Head of caudate nucleus (tissue), 42 donors: ENCODE measurements around the gene CHN2.
A peak's percentile ranks its signal among the peaks of the same experiment; 100 is the strongest.

Experiments used
- DNase-seq, 42 donors: peaks; one replicate each; pipeline versions ENCODE4 v3.0.0 to v3.0.0-alpha.2; 2020 to 2021; ENCODE audit warnings: mixed read lengths in 7 of 42
- intact Hi-C: fragments of 100-400 bp; cut with DNase I; formaldehyde crosslinking; loops from one replicate; pipeline ENCODE4 v1.15.0; 2022

Gene CHN2

DNA sequence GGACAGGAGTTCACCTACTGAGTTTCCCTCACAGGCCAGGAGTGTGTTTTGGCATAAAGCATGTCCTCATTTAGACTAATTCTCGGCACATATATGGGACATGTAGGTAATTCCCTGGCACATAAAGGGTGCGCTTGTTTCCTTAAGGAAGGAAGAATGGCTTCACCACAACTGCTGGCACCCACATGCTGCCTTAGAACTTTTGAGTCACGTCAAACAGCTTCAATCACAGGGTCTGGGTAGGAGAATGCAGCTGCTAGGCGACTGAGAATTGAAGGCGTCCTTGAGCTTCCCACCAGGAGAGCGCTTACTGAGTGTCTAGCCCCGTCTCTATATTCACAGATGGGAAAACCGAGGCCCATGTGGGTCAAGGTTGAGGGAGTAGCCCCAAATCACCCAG is 146.1 kb downstream of the CHN2 start:
- peak in 1 of 42 donors; percentile 26 for DNase-seq
- intact Hi-C loops: loop anchor here (5.0 kb wide), 1 partner anchor 148 kb away; the partner anchor contains the start of gene CHN2

DNA sequence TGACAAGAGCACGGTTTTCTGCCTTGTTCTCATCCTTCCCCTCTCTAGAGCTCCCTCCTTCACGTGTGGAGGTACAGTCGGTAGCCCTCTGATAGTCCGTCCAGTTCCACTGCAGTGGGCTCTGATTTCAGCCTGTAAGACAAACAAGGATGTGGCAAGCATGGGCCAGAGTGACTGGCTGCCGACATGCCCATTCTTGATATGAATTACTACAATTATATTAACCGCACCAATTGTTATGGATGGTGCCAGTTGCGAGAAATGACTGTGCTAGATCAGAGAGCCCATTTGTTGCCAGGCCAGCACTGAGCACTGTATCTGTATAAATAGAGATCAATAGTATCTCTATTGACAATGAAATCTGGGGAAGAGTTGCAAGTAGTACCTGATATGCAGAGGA is 146.6 kb downstream of the CHN2 start:
- DNase-seq: no peak
- intact Hi-C loops: loop anchor here (5.0 kb wide), 1 partner anchor 149 kb away; the partner anchor contains the start of gene CHN2

DNA sequence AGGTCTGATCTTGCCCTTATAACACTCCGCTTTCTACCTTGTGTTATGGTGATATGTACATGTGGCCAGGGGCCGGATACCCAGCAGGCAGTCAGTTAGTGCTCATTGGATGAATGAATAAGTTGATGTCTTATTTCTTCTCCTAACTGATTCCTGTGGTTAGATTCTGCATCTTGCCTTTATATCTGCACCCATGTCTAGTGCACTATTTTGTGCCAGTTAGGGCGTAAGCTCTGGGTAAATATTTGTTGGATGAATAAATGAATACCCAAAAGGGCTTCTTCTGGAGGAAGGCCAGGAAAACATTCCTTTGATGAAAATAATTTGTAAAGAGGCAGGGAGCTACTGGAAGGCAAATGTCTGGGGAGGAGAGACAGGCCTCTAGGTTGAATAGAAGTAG is 148.2 kb downstream of the CHN2 start:
- DNase-seq: no peak
- intact Hi-C loops: loop anchor here (5.0 kb wide), 1 partner anchor 150 kb away; the partner anchor contains the start of gene CHN2

DNA sequence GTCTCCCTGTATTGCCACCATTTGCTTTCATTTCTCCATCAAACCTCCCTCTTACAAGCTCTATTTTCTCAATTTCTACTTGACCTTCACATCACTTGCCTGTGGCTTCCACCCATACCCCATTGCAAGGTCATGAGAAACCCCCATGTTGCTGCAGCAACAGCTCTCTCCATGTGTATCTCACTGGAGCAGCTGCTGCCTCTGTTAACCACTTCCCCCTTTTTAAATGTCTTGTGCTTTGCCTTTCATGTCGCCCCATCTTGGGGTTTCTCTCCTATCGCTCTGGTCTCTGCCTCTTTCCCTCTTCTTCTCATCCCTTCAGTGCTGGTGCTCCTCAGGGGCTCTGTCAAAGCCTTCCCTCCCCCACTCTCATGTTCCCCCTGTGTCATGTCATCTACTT is 148.8 kb downstream of the CHN2 start:
- no peak for DNase-seq
- intact Hi-C loops: loop anchor here (5.0 kb wide), 1 partner anchor 151 kb away; the partner anchor contains the start of gene CHN2

DNA sequence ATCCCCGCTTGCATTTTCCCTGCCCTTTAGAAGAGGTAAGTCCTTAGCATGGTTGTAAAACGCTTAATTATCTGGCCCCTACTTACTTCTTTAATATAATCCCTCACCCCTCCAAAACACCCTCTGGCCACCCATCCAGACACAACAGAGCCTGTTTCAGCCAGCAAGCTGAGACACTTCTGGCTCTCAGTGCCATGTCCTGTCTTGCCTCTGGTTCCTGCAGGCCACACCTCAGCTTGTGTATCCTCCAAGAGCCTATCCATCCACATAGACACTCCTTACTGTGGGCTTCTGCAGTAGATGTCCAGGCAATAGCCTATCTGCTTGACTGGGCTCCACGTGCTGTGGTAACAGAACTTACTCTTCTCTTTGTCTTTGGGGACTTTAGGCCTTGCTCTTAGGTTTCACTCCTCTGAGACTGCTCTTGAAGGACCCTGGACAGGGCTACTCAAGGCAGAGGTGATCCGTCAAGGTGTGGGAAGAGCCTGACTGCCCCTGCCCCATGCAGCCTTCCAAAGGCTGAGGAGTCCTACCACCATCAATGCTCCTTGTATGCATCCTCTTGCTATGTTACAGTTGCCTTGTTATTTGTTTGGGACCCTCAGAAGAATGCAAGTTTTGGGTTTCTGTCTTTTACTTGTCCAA is 149.9 kb downstream of the CHN2 start:
- DNase-seq: no peak
- intact Hi-C loops: loop anchor here (5.0 kb wide), 1 partner anchor 152 kb away; the partner anchor contains the start of gene CHN2

DNA sequence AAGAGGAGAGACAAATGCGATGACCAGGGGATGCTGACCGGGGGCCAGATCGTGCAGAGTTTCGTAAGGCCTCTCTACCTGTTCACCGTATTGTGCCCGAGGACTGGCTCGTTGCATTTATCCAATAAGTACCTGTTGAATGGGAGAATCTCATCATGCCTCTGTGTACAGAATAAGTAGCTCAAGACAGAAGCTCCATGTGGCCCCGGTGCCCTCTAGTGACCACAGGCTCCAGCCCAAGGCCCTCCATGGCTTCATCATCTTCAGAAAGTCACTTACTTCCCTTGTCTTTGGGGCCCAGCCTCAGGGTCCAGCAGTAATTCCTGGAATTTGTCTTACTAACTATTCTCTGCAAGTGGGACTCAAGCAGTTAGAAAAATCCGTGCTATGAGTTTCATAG is 151.0 kb downstream of the CHN2 start:
- peak; percentile 30 to 90 (median 76) for DNase-seq
- intact Hi-C loops: no loop called here

DNA sequence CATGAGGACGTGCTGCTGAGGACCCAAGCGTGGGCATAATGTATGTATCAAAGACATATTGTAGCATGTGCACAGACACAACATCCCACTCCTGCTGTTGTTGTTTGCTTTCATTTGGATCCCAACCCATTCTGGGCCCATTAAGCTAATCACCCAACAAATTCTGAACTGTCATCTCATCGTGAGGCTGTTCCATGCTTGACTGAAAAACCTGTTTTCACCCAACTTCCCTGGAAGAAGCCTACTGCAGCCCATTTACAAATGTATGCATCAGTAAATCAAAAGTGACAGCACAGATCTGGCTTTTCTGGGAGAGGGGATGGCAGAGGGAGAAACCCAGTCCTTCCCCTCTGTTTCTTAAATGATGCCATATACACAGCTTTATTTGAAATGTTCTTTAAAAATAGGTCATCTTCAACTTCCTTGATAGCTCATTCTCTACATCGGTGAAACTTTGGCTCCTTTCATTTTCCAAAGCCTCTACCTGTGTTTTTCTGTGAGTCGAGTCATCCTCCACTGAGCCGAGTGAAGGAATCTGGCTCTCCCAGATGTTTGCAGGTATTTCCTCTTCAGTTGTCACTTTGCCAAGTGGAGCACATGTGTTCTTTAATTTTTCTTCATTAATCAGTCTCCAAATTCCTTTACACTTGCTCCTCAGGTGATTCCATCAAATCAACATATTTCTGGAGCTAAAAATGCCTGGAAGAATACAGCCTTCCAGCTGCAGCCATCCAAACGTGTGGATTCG is 151.8 kb downstream of the CHN2 start:
- DNase-seq: no peak

DNA sequence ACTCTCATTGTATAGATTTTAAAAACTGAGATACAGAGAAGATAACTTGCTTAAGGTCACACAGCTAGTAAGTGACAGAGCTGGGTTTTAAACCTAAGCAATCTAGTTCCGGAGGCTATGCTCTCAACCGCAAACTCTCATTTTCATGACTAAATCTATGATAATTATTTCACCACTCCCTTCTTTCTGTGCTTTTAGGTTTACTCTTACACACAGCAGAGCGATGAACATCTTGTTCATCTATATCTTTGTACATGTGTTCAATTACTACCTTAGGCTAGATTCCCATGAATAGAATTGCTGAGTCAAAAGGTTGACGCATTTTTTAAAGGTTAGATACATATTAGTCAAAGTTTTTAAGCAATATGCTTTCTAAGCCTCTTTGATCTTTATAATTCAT is 154.8 kb downstream of the CHN2 start:
- DNase-seq: no peak
- intact Hi-C loops: no loop called here

More for the DNA sequence above, 151.8 kb downstream of the CHN2 start:
- intact Hi-C loops: no loop called here

DNA sequence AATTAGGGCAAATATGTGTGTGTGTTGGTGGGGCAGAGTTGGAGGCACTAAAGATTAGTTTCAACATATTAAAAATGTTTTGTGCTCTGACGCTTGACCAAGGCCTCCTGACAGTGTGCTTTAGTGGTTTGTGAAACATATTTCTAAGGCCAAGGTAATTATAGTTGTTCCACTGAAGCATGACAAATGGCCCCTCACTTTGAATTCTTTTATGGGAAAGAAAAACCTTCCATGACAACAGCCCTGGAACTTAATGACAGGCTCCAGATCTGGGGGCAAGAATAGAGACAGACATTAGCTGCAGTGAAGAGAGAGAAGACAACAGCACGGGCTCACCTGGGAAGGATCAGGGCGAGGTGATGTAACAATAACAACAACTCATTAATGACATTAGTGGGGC is 155.8 kb downstream of the CHN2 start:
- DNase-seq: no peak
- intact Hi-C loops: no loop called here

DNA sequence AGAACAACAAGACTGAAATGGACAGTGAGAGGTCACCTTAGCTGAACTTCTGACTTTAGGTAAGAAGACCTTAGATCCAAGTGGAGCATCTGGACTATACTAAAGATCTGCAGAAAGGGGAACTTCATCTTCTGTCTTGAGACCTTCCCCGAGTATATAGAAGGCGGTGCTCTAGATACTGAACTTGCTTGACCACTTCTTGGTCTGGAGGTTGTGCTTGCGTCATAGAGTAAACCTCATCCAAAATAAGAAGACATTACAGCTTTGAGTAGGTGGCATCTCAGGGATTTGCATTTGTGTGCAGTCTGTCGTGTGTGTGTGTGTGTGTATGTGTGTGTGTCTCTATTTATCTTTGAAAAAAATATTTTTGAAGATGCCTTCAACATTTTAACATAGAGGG is 157.5 kb downstream of the CHN2 start:
- no peak for DNase-seq

DNA sequence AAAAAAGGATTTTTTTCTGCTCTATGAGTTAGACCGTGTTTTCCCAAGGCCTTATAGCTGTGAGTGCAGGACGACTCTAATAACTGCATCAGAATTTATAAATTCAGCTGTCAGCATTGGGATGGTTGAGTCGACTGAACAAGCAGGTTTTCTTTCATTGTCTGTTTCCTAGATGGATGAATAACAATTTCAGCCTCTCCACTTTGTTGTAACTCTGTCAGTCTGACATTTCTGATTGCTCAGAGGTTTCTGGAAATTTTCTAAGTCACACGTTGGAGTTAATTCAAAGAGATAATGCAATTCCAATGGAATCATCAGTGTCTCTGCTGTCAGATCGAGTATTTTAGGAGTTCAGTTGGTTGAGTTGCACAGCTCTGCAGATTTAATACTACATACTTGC is 159.2 kb downstream of the CHN2 start:
- intact Hi-C loops: no loop called here

More for the DNA sequence above, 157.5 kb downstream of the CHN2 start:
- intact Hi-C loops: no loop called here

DNA sequence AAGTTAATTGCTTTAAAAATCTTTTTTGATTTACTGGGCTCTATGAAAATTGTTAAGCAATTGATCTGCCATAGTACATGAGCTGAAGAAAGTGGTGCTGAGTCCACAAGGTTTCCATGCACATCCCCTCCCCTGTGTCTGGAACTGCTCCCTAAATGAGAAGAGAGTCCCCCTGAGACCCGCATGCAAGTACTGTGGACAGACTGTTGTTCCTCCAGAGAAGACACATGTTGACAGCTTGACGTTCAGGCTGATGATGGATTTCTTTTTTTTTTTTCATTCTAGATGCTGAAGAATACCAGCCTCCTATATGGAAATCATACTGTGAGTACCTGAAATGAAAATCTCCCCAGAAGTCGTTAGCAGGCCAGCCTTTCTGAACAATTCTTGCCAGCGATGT is 159.8 kb downstream of the CHN2 start:
- intact Hi-C loops: no loop called here
- peak in 1 of 42 donors; percentile 22 for DNase-seq

More for the DNA sequence above, 159.2 kb downstream of the CHN2 start:
- peak in 3 of 42 donors; percentile 16 to 37 (median 18) for DNase-seq

DNA sequence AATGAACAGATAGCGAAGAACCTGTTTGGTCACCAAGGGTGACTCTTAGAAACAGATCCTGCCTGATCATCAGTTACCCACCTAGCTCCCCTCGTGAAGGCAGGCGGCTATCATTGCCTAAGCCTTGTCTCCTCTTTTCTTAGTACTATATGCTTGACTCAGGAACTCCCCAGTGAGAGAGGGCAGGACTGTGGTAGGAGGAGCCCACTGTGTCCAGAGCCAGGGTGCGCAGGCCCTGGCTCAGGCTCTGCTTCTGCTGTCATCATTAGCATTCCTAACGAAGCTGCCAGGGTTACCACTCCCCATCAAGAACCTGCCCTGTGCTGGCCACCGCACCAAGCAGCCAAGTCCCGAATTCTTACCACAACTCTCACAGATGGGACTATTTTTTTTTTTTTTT is 160.8 kb downstream of the CHN2 start:
- DNase-seq: peak in 1 of 42 donors; percentile 22
- intact Hi-C loops: no loop called here

DNA sequence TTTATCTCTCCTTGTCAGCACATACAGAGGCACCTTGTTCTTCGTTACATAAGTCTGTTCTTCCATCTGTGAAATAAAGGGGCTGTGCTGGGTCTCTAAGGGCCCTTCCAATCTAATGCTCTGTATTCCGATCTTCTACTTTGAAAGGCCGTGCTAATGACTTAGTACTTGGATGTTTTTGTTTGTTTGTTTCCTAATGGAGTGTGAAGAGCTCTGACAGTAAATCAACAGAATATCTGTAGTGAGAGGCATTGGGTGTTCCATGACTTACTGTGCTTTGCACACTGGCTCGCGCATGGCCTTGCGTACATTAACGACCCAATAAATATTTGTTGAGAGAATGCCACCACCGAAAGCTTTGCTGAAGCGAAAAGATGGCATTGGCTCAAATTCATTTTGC is 162.1 kb downstream of the CHN2 start:
- intact Hi-C loops: no loop called here
- peak in 1 of 42 donors; percentile 13 for DNase-seq

DNA sequence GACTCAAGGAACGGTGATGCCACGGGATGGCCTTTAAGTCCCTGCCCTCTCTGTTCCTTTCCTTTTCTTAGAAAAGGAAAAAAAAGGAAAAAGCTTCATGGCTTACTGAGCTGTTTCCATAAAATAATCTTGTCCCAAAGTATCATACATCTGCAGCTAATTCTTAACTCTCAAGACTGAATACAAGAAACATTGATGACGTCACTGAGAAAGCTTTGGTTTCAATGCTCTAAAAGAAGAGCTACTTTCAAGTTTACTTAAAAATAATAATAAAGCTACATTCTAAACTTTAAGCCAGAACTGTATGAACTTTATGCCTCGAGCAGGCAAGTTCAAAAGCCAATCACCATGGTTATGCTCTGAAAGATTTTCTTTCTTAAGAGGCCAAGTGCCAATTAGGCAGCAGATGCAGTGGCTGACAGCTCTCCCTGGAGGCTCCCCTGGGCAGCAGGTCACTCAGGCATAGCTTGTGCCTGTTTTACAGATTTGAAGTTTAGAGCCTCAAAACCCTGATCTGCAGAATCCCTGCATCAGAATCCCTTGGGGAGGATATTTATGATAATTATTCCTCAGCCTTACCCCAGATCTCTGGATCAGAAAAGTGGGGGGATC is 165.0 kb downstream of the CHN2 start:
- peak in 1 of 42 donors; percentile 14 for DNase-seq
- intact Hi-C loops: no loop called here

DNA sequence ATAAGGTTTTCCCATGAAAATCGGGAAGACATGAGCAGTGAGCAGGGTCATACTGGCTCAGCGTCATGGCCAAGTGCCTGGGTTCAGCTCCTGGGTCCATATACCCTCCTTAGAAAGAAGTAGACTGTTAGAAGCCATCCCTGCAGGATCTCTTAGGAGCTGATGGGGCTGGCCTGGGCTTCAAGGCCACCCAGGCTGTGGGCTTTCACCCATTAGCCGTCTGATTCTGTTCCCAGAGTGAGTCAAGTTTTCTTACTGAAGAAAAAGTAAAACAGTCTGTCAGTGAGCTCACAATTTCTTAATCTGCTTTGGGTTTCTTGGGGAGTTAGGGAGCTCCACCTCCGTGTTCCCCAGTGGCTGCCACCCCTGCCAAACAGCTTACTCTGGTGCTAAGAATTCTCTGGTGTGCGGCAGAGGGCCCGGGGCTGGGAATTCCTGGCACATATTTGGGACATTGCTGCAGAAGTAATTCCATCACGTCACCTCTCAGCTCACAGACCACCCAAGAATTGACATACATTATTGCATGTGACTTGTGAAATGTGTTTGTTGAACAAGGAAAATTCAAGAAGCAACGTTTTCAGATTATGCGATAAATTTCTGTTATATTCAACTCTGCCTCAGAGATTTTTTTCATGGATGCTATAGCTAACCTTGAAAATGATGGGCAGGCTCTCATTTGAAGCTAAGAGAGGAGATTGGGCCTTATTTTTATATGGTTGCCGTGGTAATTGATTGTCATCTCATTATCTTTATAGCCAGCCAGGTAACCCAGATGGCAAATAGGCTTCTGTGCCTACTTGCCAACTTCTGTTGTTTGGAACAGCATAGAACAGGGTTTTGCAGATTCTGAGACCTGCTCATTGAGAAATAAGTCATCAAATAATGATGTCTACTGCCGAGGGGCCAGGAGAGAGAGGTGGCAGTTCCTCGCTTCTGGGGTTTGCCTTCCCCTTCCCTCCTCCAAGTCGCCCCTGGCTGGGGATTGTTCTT is 166.4 kb downstream of the CHN2 start:
- intact Hi-C loops: no loop called here
- DNase-seq: peak in 1 of 42 donors; percentile 22

DNA sequence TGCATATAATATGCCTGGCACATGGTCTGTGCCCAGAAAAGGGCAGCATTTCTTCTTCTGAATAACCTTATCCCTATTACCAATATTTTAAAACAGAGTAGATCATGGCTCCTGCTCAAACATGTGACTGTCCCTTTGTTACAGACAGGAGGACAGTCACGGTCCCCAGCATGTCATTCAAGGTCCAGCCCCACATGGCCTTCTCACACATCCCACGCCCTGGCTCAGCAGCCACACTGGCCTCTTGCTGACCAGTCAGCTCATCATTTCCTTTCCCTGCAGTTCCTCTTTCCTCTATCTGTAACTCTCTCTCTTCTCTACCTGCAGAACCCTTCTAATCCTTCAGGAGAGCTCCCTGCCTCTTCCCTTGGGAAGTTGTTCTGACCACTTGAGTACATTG is 167.8 kb downstream of the CHN2 start:
- intact Hi-C loops: no loop called here
- DNase-seq: peak in 1 of 42 donors; percentile 10

DNA sequence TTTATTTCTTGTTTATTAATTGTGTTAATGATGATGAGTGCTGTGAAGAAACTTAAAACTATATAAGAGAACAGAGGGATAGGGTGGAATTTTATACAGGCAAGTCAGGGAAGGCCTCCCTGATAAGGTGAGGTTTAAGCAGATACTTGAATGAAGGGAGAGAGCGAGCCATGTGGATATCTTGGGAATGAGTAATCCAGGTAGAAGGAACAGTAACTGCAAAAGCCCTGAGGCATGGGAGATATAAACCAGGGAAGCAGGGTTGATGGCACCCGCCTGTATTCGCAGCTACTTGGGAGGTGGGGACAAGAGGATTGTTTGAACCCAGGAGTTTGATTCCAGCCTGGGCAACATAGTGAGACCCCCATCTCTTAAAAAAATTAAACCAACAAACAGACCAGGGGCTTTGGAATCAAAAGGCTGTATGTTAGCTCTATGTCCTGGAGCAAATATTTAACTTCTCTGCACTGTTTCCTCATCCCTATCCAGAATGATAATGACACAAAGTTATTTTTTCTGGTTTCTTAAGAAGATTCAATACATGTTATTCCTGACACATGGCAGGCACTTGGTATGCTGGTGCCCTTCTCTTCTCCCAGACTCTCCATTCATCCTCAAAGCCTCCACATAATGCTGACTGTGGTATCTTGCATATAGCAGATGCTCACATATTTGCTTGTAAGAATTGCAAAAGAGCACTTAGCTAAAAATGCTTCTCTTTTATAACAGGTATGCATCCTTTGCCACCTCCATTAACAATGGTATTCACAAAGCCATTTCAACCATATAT is 169.3 kb downstream of the CHN2 start:
- peak in 1 of 42 donors; percentile 20 for DNase-seq
- intact Hi-C loops: no loop called here
